ENCODE data around the gene HORMAD2. TPM values are rescaled to one million over a fixed set of nuclear protein-coding genes. Genes with fewer than 3 reads are reported as not detected.

The HORMAD2 gene
- total RNA-seq, 4 donors from 2014 or later, result not detected

DNA sequence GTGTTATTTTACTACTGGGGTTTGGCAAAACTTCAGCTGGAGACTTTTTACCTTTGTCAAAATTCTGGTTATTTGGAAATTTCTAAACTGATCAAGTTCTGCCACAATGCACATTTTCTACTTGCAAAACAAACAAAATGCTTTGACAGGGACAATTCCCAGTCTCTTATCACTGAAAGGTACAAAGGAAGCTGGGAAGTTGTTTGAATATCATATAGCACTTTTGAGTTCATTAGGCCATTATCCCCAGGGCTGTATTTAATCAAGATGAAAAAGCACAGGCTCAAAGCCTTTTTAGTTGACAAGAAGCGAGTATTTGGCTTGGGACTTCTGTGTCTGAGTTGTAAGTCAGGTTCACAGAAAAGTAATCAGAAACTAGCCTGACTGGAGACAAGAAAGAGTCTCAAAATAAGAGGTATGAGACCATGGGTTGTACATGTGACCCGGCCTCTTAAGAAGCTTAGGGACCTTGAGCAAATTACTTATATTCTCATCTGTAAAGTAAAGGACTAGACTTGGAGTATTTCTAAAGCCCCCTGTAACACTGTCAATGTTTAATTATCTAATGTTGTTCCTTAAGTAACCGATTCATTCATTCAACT is 2.9 kb upstream of the HORMAD2 start:
- TF ChIP-seq, protein P1, sequence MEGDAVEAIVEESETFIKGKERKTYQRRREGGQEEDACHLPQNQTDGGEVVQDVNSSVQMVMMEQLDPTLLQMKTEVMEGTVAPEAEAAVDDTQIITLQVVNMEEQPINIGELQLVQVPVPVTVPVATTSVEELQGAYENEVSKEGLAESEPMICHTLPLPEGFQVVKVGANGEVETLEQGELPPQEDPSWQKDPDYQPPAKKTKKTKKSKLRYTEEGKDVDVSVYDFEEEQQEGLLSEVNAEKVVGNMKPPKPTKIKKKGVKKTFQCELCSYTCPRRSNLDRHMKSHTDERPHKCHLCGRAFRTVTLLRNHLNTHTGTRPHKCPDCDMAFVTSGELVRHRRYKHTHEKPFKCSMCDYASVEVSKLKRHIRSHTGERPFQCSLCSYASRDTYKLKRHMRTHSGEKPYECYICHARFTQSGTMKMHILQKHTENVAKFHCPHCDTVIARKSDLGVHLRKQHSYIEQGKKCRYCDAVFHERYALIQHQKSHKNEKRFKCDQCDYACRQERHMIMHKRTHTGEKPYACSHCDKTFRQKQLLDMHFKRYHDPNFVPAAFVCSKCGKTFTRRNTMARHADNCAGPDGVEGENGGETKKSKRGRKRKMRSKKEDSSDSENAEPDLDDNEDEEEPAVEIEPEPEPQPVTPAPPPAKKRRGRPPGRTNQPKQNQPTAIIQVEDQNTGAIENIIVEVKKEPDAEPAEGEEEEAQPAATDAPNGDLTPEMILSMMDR (IDR thresholded peaks at IDR 0.05; ENCODE audit: low read depth), result no peak

DNA sequence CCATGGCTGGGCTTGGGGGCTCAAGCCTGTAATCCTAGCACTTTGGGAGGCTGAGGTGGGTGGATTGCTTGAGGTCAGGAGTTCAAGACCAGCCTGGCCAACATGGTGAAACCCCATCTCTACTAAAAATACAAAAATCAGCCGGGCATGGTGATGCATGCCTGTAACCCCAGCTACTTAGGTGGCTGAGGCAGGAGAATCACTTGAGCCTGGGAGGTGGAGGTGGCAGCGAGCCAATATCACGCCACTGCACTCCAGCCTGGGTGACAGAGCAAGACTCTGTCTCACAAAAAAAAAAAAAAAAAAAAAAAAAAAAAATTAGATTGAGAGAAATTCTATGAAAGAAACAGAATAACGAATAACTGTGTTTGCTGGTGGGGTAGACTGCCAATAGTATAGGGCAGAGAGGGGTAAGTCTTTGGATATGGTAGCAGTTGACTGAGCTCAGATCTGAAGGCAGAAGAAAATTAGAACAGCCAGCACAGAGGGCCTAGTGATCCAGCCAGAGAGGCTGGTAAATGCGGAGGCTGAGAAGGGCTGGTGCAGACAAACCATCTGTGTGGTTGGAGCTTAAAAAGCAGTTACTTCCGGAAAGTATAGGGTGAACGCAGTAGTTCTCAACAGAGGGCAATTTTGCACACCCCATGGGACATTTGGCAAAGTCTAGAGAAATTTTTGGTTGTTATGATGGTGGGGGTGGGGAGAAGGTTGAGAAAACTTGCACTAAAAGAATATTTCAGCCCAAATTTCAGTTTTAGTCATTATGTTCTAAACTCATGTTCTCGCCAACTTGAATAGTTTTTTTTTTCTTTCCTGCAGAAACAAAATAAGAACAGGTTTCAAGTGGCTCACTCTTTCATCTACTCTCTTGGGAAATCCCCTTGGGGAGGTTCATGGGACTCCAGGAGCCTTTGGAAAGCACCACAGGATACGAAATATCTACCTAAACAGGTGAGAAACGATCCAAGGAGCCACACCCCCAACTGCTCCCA is 1.6 kb upstream of the HORMAD2 start:
- TF ChIP-seq, protein P1 (IDR thresholded peaks at IDR 0.05; ENCODE audit: low read depth), result no peak

DNA sequence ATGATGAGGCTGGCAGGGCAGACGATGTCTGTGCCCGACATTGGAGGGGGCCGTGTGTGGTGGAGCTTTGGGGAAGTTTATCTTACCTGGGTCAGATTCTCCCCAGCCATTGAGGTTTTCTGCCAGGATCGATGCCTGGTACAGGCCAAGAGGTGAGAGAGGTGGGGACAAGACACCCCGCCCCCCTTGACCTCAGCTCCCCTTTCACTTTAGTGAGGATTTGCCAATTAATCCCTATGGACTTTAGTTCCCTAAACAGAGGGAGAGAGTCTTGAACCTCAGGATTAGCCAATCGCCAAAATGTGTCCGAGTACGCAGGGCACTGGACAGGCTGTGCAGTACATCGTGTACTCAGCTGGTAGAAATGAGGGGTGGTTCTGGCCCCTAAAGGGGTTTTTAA is 541 bp downstream of the HORMAD2 start:
- TF ChIP-seq, protein P1 (IDR thresholded peaks at IDR 0.05; ENCODE audit: low read depth), result no peak

DNA sequence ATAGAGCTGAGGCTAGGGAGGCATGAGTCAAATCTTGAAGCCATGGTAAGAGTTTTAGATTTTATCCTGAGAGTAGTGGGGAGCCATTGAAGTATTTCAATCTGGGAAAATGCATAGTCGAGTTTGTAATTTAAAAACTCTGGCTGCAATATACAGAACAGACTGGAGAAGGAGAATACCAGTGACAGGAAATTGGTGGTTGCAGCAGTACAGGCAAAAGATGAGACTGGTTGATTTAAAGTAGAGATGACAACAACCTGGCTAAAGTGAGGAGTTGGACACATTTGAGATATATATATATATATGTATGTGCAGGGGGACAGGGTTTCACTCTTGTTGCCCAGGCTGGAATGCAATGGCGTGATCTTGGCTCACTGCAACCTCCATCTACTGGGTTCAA is 6.2 kb downstream of the HORMAD2 start:
- TF ChIP-seq, protein P1 (IDR thresholded peaks at IDR 0.05; ENCODE audit: low read depth), result no peak

DNA sequence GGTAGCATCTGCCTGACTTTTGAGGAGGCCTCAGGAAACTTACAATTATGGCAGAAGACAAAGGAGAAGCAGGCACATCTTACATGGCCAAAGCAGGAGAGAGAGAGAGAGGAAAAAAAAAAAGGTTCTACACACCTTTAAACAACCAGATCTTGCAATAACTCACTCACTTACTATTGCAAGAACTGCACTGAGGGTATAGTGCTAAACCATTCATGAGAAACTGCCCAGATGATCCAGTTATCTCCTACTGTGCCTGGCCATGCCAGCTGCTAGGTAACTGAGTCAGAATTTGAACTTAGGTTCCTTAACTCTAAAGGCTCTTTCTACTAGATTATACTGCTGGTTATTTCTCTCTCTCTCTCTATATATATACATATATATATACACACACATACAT is 7.3 kb downstream of the HORMAD2 start:
- TF ChIP-seq, protein P1 (IDR thresholded peaks at IDR 0.05; ENCODE audit: low read depth), result no peak

DNA sequence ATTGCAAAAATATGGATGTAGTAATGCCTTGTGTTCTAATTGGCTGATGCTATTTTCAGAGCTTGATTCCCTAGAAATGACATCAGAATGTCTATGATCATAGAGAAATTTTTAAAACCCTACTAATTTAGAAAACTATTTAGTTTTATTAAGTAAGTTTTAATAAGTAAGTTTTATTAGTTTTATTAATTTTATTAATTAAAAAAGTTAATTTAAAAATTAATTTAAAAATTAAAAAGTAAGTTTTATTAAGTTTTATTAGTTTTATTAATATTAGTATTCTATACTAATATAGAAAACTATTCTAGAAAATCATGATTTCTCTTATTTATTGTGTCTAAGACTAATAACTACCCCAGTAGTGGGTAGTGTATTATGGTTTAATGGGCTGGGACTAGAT is 8.2 kb downstream of the HORMAD2 start:
- TF ChIP-seq, protein P1 (IDR thresholded peaks at IDR 0.05; ENCODE audit: low read depth), result no peak

DNA sequence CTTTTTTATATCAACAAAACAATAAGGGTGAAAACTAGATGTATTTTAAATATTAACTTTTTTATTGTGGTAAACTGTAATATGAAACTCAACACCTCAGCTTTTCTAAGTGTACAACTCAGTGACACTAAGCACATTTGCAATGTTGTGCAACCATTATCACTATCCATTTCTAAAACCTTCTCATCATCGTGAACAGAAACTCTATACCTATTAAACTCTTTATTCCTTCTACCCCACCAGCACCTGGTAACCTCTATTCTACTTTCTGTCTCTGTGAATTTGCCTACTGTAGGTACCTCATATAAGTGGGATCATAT is 9.4 kb downstream of the HORMAD2 start:
- TF ChIP-seq, protein P1 (IDR thresholded peaks at IDR 0.05; ENCODE audit: low read depth), result no peak

Measured in subcutaneous adipose tissue (tissue), 4 donors.